ENCODE measurements around the gene CAMTA1.
A peak's percentile ranks its signal among the peaks of the same experiment; 100 is the strongest.

CAMTA1 gene

GRCh38 chr1:7761103-7761502 is 975.8 kb downstream of the CAMTA1 start:
- no peak for TF ChIP-seq CTCF (IDR thresholded peaks at IDR 0.05; ENCODE audit: borderline replicate concordance, insufficient read depth, low read depth, low read length)
- H3K4me3 ChIP-seq (ENCODE audit: low read depth, low read length), result no peak overlapping the region

GRCh38 chr1:7767176-7767575 is 981.9 kb downstream of the CAMTA1 start:
- no peak for TF ChIP-seq CTCF (IDR thresholded peaks at IDR 0.05; ENCODE audit: borderline replicate concordance, insufficient read depth, low read depth, low read length)

GRCh38 chr1:7768583-7768982 is 983.3 kb downstream of the CAMTA1 start:
- TF ChIP-seq CTCF (IDR thresholded peaks at IDR 0.05; ENCODE audit: borderline replicate concordance, insufficient read depth, low read depth, low read length), result no peak

More at GRCh38 chr1:7767176-7767575, 981.9 kb downstream of the CAMTA1 start:
- no peak overlapping the region for H3K4me3 ChIP-seq (ENCODE audit: low read depth, low read length)

GRCh38 chr1:7769673-7770412 is 984.6 kb downstream of the CAMTA1 start:
- TF ChIP-seq CTCF (IDR thresholded peaks at IDR 0.05; ENCODE audit: borderline replicate concordance, insufficient read depth, low read depth, low read length), result no peak
- no peak overlapping the region for H3K4me3 ChIP-seq (ENCODE audit: low read depth, low read length)

More at GRCh38 chr1:7768583-7768982, 983.3 kb downstream of the CAMTA1 start:
- H3K4me3 ChIP-seq (ENCODE audit: low read depth, low read length), result no peak overlapping the region

GRCh38 chr1:7770669-7770996 is 985.4 kb downstream of the CAMTA1 start:
- H3K4me3 ChIP-seq (ENCODE audit: low read depth, low read length), result peak overlapping the region; percentile 69
- no peak for TF ChIP-seq CTCF (IDR thresholded peaks at IDR 0.05; ENCODE audit: borderline replicate concordance, insufficient read depth, low read depth, low read length)

- TF ChIP-seq CTCF (IDR thresholded peaks at IDR 0.05; ENCODE audit: borderline replicate concordance, insufficient read depth, low read depth, low read length), result no peak
- peak within 1 kb of the TSS; percentile 69 for H3K4me3 ChIP-seq (ENCODE audit: low read depth, low read length)
These were observed 986.0 kb downstream of the CAMTA1 start, which contains the start of gene VAMP3 for GRCh38 chr1:7770997-7771822. VAMP3 (plus strand) TSS chr1:7771296; CDS start chr1:7771384, 88 bp downstream.
